HCT116 (cell line): ENCODE results near the gene CDH7. TPM values are rescaled to one million over a fixed set of nuclear protein-coding genes. Genes with fewer than 3 reads are reported as not detected.
A peak's percentile ranks its signal among the peaks of the same experiment; 100 is the strongest.

Source experiments
- ATAC-seq: fragments of 200-7000 bp; cut with Tn5 transposase; 2 replicates; pipeline ENCODE4 v1.9.1; 2020; ENCODE audit warnings: mild to moderate bottlenecking, moderate library complexity
- BruUV-seq: library from RNA; stranded (reverse); fragments of 400-500 nt; replicated peaks from 2 replicates; lab custom pipeline; 2021; lab: Mats Ljungman, UMichigan
- CTCF ChIA-PET: fragments of 300-600 bp; sonication (Branson Sonifier 250); formaldehyde crosslinking; loops from one replicate; lab custom pipeline; 2021; ENCODE audit warnings: antibody characterized with exemption; lab: Charles Lee
- POLR2A ChIA-PET: fragments of 300-600, 350-600 bp; sonication (Branson Sonifier 250); formaldehyde crosslinking; loops from one replicate; lab custom pipeline; 2021; ENCODE audit warnings: antibody characterized with exemption; lab: Charles Lee
- RAD21 ChIA-PET, 2 experiments: fragments of 300-600 bp; sonication (Branson Sonifier 250); formaldehyde crosslinking; loops; one replicate each; lab custom pipeline; 2023; ENCODE audit warnings: low total read pairs in 2 of 2; ENCODE audit not compliant: uncharacterized antibody in 2 of 2, unreplicated experiment in 2 of 2, low non-redundant PET in 1 of 2; lab: Charles Lee
- DNase-seq: peaks from one replicate; pipeline ENCODE4 v3.0.0-alpha.2; 2010; ENCODE audit warnings: low read depth, low spot score
- H2AFZ ChIP-seq: fragments of 200-600 bp; shearing (Covaris generic), sonication (generic); 2 replicates; pipeline ENCODE4 v1.6.1; 2017; ENCODE audit warnings: low read depth, mixed run types, mixed read lengths, antibody characterized with exemption, low read length; ENCODE audit not compliant: poor library complexity, severe bottlenecking
- H3K27ac ChIP-seq: 2 replicates; pipeline ENCODE4 v1.5.1; 2012; ENCODE audit warnings: low read depth, low read length
- H3K27me3 ChIP-seq: fragments of 200-600 bp; sonication (generic); 2 replicates; pipeline ENCODE4 v1.6.1; 2016; ENCODE audit warnings: mixed run types, low read length, mixed read lengths; ENCODE audit not compliant: insufficient read depth
- H3K36me3 ChIP-seq, 2 experiments: fragments of 200-500 bp in 1 of 2; fragments of 200-600 bp in 1 of 2; sonication (Bioruptor generic) in 1 of 2; sonication (generic) in 1 of 2; 2 replicates each; pipeline versions ENCODE4 v1.5.1 to v1.6.1; 2014 to 2016; ENCODE audit warnings: low read length in 2 of 2, inconsistent platforms in 1 of 2, mixed read lengths in 1 of 2, mixed run types in 1 of 2; ENCODE audit not compliant: insufficient read depth in 2 of 2, control insufficient read depth in 1 of 2
- H3K4me1 ChIP-seq, 2 experiments: fragments of 200-600 bp in 1 of 2; sonication (generic) in 1 of 2; 2 replicates each; pipeline versions ENCODE4 v1.5.1 to v1.6.1; 2012 to 2017; ENCODE audit warnings: low read length in 2 of 2, inconsistent platforms in 1 of 2, mild to moderate bottlenecking in 1 of 2, mixed read lengths in 1 of 2, mixed run types in 1 of 2, moderate library complexity in 1 of 2; ENCODE audit not compliant: insufficient read depth in 2 of 2, control insufficient read depth in 1 of 2
- H3K4me2 ChIP-seq: fragments of 200-600 bp; sonication (generic); 2 replicates; pipeline ENCODE4 v1.6.1; 2017; ENCODE audit warnings: mixed run types, low read length, mixed read lengths
- H3K4me3 ChIP-seq, 2 experiments: fragments of 200-600 bp in 1 of 2; sonication (generic) in 1 of 2; replicated peaks in 1 of 2; 2 replicates each; pipeline ENCODE4 v1.5.1; 2011 to 2016; ENCODE audit warnings: low read length in 2 of 2, control low read depth in 1 of 2, low read depth in 1 of 2, mild to moderate bottlenecking in 1 of 2, mixed read lengths in 1 of 2, mixed run types in 1 of 2
- H3K79me2 ChIP-seq: fragments of 200-600 bp; sonication (generic); 2 replicates; pipeline ENCODE4 v1.6.1; 2017; ENCODE audit warnings: mild to moderate bottlenecking, mixed run types, low read length, moderate library complexity, mixed read lengths; ENCODE audit not compliant: insufficient read depth
- H3K9ac ChIP-seq: fragments of 200-600 bp; sonication (generic); 2 replicates; pipeline ENCODE4 v1.6.1; 2016; ENCODE audit warnings: low read length, mixed read lengths
- H3K9me2 ChIP-seq: fragments of 200-600 bp; sonication (generic), shearing (Covaris generic); 2 replicates; pipeline ENCODE4 v1.6.1; 2017; ENCODE audit warnings: mixed run types, mild to moderate bottlenecking, moderate library complexity; ENCODE audit not compliant: insufficient read depth
- H3K9me3 ChIP-seq, 2 experiments: fragments of 200-500 bp in 1 of 2; fragments of 200-600 bp in 1 of 2; sonication (Bioruptor generic) in 1 of 2; sonication (generic) in 1 of 2; 2 replicates each; pipeline ENCODE4 v1.6.1; 2014 to 2017; ENCODE audit warnings: low read length in 2 of 2, mixed read lengths in 2 of 2, inconsistent platforms in 1 of 2, low read depth in 1 of 2, mild to moderate bottlenecking in 1 of 2, mixed run types in 1 of 2, moderate library complexity in 1 of 2; ENCODE audit not compliant: control insufficient read depth in 1 of 2, insufficient read depth in 1 of 2
- H4K20me1 ChIP-seq: fragments of 200-600 bp; sonication (generic), shearing (Covaris generic); 2 replicates; pipeline ENCODE4 v1.6.1; 2017; ENCODE audit warnings: mixed run types, mild to moderate bottlenecking, moderate library complexity; ENCODE audit not compliant: insufficient read depth
- YY1 ChIP-seq: IDR thresholded peaks from 2 replicates; pipeline ENCODE4 v1.6.1; 2011; ENCODE audit warnings: low read length, low read depth, moderate library complexity, mild to moderate bottlenecking; ENCODE audit not compliant: insufficient replicate concordance; ENCODE audit errors: extremely low read depth
- intact Hi-C: fragments of 100-400 bp; cut with micrococcal nuclease; formaldehyde crosslinking; loops from 2 replicates; pipeline ENCODE4 v1.10.0; 2022
- total RNA-seq: library from RNA; stranded (reverse); gene quantifications from one replicate; pipeline ENCODE4 v1.2.1, GENCODE V29; 2021; ENCODE audit not compliant: unreplicated experiment
- TF ChIP-seq, protein P1 (sequence below): IDR thresholded peaks from 2 replicates; pipeline ENCODE4 v1.6.1; 2012
- TF ChIP-seq, protein P2 (sequence below), 3 experiments: fragments of 200-600 bp in 1 of 3; sonication (generic) in 1 of 3; IDR thresholded peaks in 2 of 3; conservative IDR thresholded peaks in 1 of 3; 2 replicates each; pipeline ENCODE4 v1.5.1; 2012 to 2017; ENCODE audit warnings: low read depth in 2 of 3, low read length in 2 of 3, antibody characterized with exemption in 1 of 3, borderline replicate concordance in 1 of 3, control low read depth in 1 of 3, mild to moderate bottlenecking in 1 of 3, mixed read lengths in 1 of 3, mixed run types in 1 of 3, moderate library complexity in 1 of 3; ENCODE audit not compliant: insufficient read depth in 1 of 3

CDH7 gene
- total RNA-seq, 1 experiment from 2014 or later = not detected

- ChIA-PET CTCF (no interaction called here), POLR2A (no interaction called here), RAD21 (no interaction called here)
- H4K20me1 ChIP-seq = no peaks in the 10 kb centered on the region
- H3K9ac ChIP-seq = no peak overlapping the region
- no peaks in the 10 kb centered on the region for H3K9me2 ChIP-seq
- no peaks in the 10 kb centered on the region for H3K4me1 ChIP-seq
- no peak overlapping the region for H3K4me2 ChIP-seq
- BruUV-seq = no TSS peak
- ATAC-seq (no peak), DNase-seq (peak; percentile 0)
- no peaks in the 10 kb centered on the region for H3K27me3 ChIP-seq
- no peak overlapping the region for H3K4me3 ChIP-seq
- TF ChIP-seq YY1 = no peak
- TF ChIP-seq, protein P1, sequence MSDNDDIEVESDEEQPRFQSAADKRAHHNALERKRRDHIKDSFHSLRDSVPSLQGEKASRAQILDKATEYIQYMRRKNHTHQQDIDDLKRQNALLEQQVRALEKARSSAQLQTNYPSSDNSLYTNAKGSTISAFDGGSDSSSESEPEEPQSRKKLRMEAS = no peak
- TF ChIP-seq, protein P2, sequence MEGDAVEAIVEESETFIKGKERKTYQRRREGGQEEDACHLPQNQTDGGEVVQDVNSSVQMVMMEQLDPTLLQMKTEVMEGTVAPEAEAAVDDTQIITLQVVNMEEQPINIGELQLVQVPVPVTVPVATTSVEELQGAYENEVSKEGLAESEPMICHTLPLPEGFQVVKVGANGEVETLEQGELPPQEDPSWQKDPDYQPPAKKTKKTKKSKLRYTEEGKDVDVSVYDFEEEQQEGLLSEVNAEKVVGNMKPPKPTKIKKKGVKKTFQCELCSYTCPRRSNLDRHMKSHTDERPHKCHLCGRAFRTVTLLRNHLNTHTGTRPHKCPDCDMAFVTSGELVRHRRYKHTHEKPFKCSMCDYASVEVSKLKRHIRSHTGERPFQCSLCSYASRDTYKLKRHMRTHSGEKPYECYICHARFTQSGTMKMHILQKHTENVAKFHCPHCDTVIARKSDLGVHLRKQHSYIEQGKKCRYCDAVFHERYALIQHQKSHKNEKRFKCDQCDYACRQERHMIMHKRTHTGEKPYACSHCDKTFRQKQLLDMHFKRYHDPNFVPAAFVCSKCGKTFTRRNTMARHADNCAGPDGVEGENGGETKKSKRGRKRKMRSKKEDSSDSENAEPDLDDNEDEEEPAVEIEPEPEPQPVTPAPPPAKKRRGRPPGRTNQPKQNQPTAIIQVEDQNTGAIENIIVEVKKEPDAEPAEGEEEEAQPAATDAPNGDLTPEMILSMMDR (IDR thresholded peaks at IDR 0.05 in 2 of 3, conservative IDR thresholded peaks at IDR 0.05 in 1 of 3; ENCODE audit: borderline replicate concordance in 1 of 3, insufficient read depth in 1 of 3, low read depth in 2 of 3, low read length in 2 of 3) = 0 out of 6 replicates have a peak, but pooled peaks of 1 of the 3 experiments have one; percentile 11
- no peak overlapping the region for H3K27ac ChIP-seq
- H2AFZ ChIP-seq = no peak overlapping the region
- H3K79me2 ChIP-seq = no peaks in the 10 kb centered on the region
- intact Hi-C loops = no loop called here
- no peaks in the 10 kb centered on the region for H3K36me3 ChIP-seq
- H3K9me3 ChIP-seq = peaks cover 4 to 37% of the 10 kb centered on the region in 2 experiments; a peak in 2 of 4 replicates
Observed at GRCh38 chr18:65938592-65939372, 188.0 kb downstream of the CDH7 start.
